NCI-H345 treated with DMSO at 0.1 percent for 48 hours (cell line): Measurements from ENCODE around the gene SLC35F4.
"Not testable (repeated sequence)": the region's sequence is repeated elsewhere in the genome, so short reads cannot be mapped to it uniquely, and the experiment has no call there.

Experiments
- DNase-seq: peaks from one replicate; lab custom pipeline; 2025; ENCODE audit not compliant: unreplicated experiment; lab: John Stamatoyannopoulos, UW

Gene SLC35F4

DNA sequence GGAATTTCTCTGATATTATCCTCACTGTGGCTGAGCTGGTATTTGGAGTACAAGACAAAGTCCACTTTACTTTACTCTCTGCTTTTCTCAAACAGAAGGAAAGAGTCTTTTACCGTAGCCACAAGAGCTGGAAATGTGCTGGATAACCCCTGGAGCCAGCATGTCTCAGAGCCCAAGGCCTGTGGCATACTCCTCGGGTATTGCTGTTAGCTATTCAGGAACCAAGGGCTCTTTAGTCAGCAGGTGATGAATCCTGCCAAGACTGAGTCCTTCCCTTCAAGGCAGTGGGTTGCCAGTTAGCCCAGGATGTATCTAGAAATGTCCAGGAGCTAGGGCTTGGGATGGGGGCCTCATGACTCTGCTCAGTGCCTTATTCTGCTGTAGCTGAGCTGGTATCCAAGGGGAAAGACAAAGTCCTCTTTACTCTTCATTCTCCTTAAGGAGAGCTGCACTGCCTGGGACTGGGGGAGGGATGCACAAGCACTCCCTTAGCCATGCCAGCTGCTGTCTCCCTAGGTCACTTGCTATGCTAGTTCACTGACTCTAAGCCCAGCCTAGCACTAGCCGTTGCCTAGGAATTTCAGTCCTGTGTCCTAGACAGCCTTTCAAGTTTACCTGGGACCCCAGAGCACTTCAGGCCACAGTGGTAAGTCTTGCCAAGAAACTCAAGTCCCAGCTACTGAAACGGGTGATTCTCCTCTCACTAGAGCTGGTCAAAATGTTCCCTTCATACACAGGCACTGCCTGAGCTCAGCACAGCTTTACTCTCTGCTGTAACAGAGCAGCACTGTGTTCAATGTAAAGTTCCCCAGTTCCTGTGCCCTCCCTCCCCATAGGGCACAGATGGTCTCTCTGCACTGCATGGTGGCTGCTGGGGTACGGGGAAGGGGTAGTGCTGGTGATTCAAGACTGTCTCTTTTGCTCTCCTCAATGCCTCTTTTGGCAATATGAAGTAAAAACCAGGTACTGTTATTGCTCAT, 136.4 kb downstream of the SLC35F4 start:
- no peak for DNase-seq

DNA sequence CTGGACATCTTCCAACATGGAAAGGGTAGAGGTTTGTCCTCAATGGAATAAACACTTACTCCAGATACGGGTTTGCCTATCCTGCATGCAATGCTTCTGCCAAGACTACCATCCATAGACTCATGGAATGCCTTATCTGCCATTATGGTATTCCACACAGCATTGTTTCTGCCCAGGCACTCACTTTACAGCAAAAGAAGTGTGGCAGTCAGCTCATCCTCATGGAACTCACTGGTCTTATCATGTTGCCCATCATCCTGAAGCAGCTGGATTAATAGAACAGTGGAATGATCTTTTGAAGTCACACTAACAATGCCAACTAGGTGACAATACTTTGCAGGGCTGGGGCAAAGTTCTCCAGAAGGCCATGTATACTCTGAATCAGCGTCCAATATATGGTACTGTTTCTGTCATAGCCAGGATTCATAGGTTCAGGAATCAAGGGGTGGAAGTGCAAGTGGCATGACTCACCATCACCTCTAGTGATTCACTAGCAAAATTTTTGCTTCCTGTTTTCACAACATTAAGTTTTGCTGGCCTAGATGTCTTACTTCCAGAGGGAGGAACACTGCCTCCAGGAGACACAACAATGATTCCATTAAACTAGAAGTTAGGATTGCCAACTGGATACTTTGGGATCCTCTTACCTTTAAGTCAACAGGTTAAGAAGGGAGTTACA, 140.4 kb downstream of the SLC35F4 start:
- DNase-seq: no peak

DNA sequence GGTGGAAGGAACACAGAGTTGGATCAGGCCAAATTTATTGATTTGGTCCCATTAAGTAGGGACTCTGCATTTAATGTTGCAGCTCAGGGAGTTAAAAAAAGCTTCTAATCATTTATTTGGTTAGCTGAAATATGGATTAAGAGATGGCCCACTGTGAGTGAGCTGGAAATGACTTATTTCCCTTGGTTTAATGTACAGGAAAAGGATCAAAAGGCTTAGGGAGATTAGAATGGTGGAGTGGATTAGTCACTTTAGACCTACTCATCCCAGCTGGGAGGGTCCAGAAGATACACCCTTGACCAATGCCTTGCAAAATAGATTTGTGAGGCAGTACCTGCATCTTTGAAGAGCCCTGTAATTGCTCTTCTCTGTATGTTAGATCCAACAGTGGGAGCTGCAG, 143.8 kb downstream of the SLC35F4 start:
- not testable (repeated sequence) for DNase-seq

DNA sequence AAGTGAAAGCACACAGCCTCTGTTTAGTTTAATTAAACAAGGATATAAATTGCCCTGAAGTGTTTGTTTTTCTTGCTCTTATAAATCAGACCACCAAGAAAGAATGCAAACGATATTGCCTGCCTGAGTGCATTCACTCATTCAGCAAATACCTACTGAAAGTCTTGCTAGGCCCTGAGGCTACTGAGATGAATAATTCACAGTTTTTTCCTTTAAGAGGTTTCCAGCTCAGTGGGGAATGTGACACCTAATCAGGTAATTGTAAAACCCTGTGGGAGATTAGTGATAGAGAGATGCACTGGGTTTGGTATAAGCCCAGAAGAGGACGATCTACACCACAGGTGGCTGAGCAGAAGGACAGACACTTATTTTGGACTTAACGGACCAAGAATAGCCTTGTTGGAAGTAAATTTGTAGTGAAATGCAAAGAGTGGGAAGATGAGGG, 151.4 kb downstream of the SLC35F4 start:
- peak; percentile 61 for DNase-seq

DNA sequence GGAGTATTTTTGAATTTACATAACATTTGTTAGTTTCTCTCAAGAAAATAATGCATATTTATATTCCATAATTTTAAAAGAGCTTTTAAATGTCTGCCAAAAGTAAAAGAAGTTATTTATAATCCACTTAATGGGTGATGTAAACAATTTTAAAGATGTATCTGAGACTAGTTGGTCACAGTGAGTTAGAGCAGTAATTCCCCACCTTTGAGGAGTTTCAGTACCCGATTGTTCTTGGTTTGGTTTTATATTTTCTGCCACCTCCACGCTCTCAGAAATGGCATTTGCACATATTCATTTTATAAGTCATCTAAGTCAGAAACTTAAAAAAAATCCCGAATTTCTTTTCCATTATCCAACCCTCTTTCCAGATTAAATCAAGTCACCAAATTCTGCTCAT, 153.2 kb downstream of the SLC35F4 start:
- DNase-seq: no peak

DNA sequence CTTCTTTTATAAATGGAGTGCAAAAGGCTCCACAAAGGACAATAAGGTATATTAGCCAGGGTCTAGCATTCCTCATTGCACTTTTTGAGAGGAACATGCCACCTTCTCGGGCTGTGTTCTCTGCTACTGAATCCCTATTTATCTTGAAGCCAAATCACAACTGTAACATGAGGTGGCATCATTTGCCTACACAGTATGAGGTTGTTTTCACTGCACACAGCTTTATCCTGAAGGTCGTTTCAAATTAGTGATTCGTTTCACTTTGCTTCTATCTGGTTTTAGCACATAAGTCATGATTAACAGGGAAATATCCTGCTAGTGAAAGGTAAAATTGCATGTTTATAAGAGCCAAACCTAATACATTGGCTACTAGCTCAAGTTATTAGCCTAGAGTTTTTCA, 153.8 kb downstream of the SLC35F4 start:
- DNase-seq: no peak

DNA sequence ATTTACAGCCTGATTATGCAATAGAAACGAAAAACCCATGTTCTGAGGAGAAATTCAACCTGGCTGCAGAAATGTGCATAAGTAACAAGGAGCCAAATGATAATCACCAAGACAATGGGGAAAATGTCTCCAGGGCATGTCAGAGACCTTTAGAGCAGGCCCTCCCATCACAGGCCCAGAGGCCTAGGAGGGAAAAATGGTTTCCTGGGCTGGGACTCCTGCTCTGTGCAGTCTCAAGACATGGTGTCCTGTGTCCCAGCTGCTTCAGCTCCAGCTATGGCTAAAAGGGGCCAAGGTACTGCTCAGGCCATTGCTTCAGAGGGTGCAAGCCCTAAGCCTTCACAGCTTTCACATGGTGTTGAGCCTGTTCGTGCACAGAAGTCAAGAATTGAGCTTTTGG, 156.0 kb downstream of the SLC35F4 start:
- DNase-seq: no peak

DNA sequence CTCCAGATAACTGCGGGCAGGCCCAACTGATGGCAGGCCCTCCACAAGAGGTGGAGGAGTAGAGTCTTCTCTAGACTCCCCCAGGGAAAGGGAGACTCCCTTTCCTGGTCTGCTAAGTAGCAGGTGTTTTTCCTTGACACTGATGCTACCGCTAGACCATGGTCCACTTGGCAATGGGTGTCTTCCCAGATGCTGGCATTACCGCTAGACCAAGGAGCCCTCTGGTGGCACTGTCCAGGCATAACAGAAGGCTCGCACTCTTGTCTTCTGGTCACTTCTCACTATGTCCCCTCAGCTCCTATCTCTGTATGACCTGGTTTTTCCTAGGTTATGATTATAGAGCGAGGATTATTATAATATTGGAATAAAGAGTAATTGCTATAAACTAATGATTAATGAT, 156.8 kb downstream of the SLC35F4 start:
- DNase-seq: not testable (repeated sequence)

DNA sequence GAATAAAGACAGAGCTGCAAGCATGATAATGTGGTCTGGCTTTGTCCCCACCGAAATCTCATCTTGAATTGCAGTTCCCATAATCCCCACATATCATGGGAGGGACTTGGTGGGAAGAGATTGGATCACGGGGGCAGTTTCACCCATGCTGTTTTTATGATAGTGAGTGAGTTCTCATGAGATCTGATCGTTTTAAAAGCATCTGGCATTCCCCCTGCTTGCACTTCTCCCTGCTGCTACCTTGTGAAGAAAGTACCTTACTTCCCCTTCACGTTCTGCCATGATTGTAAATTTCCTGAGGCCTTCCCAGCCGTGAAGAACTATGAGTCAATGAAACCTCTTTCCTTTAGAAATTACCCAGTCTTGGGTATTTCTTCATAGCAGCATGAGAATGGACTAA, 158.7 kb downstream of the SLC35F4 start:
- DNase-seq: no peak

DNA sequence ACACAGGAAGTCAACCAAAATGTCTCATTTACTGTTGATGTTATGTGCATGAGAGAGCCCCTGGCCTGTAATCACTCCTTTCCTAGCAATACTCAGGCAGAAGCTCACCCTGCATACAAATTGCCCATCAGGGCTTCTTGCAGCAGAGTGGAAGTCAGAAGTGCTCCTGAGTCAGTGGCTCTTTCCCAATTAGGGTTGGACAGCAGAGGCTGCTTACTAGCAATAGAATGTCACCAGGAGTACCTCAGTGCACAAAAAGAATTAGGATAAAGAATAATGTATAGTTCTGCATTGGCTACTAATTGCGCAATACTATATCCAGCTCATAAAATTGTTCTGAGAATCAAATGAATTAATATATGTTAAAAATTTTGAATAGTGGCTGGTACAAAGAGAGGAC, 161.1 kb downstream of the SLC35F4 start:
- no peak for DNase-seq

DNA sequence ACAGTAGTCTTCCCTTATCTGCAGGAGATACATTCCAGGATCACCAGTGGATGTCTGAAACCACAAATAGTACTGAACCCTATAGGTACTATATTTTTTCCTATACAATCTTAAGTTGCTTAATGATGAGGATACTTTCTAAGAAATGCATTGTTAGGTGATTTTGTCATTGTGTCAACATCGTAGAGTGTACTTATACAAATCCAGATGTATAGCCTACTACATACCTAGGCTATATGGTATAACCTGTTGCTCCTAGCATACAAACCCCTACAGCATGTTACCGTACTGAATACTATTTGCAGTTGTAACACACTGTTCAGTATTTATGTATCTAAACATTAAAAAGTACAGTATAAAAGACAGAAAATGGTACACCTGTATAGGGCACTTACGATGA, 165.9 kb downstream of the SLC35F4 start:
- DNase-seq: no peak

DNA sequence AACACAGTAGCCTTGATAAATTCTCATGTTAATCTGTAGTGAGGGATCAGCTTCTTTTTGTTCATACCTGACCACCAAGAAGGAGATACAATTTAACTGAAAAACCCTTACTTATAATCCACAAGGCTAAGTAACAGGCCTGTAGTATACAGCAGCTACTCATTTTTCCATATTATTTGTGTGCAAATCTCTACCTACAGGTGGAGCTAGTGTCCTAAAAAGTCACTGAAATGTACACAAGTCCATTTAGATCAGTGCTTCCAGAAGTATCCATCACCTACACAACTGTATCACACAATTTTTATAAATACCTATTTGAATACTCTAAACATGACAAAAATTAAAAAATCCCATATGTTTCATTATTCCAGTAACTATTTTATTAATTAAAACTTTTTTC, 173.2 kb downstream of the SLC35F4 start:
- no peak for DNase-seq

DNA sequence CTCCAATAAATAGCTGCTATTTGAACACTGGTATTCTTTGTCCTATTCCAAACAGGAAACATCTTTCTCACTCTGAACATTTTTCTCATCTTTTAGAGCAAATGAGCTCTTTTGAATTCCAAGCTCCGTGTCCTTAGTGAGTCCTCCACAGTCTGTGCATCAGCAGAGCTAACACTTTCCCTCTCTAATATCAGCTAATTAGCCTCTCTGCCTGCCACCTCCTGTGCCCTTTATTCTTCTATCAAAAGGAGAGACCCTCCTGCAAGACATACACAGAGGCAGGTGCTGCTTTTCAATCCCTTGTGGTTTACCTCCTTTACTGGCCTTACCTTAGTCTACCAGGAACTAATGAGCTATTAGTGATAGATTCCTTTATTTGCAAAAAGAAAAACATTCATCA, 178.5 kb downstream of the SLC35F4 start:
- DNase-seq: no peak

DNA sequence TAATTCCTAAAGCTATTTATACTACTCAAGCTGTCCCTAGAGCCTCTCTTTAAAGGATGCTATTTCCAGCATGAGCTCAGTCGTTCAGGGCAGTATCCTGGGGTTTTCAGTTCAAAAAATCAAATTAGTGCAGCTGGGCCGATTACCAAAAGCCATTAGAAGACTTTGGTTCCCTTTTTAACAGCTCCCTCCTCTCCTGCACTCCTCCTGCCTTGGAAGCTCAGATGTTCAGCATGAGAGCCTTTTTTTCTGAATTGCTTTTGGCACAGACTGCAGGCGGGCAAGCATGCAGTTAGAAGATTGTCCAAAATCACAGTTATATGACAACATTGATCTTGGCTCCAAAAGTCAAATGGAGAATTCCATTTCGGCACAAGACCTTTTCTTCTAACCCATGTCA, 179.6 kb downstream of the SLC35F4 start:
- no peak for DNase-seq

DNA sequence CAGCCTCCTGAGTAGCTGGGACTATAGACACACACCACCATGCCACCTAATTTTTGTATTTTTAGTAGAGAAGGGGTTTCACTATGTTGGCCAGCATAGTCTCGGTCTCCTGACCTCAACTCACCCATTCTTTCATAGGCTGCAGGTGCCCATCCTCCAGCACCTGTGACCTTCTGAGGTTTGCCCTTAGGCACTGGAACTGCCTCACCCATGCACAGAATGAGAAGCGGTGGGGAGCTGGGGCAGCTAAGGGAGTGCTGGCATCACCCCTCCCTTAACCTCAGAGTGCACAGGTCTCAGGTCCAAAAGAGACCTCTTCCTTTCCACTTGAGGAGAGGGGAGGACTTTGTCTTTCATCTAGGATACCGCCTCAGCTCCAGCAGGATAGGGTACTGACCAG, 194.9 kb downstream of the SLC35F4 start:
- DNase-seq: no peak

DNA sequence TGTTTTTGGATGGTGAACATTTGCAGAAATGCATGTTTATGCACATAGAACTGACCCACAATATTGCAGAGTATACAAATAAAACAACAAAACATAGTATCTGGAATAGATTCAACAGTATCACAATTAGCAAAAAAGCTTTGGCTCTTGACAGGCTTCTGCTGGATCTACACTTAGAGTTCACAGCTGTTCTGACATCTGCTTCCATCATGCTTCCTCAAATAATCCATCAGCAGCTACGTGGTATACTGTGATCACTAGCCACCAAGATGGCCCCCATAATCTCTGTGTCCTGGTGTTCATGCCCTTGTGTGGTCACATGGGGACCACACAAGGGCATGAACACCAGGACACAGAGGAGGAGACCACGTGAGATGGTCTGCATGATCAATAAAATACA, 205.7 kb downstream of the SLC35F4 start:
- DNase-seq: no peak

DNA sequence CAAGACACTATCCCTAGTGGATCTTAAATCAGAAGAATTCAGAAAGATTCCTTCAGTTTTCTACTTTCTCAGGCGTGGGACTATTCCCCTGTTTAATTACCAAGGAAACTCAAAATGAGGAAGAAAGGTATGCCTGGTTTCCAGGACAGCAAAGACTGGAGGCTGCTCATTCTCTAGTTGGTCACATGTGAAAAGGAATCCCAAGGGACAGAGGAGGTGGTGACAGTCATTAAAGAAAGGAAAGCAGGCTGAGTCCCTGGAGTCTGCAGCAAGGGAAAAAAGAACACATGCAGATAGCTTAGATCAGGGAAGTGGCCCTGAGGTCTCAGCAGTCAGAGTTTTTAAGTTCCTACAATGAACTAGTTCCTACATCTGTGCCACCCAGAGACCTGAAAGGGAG, 206.8 kb downstream of the SLC35F4 start:
- no peak for DNase-seq

DNA sequence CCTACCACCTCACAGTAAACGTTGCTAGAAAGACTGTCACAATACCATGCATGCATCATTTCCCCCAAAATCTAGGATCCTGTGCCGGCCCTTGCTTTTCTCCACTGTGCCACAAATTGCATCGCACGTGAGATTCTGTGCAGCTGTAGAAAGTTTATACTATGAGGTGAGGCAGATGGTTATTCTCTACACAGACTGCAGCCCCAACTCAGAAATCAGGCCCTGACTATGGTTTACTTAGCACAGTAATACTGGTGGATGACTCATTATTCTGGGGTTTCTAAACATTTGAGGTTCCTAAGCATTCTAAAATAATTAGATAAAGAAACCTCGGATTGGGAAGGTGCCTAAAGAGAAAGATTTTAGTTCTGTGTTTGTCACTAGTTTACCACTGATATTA, 208.4 kb downstream of the SLC35F4 start:
- no peak for DNase-seq

DNA sequence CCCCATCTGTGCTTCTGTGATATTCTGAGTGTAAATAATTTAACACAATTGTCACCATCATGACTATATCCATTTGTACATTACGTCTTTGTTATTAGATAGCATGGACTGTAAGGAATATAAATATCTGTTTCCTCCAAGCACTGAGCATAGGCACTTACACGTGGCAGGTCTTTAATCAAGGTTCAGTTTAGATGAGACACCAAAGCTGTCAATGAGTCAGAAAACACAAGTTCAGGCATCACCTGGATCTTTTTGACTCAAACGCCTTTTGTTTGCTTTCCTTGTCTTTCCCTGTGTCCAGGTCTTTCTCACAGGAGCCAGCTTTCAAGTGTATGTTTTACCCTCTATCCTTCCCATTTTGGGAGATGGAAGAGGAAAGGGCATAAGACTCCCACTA, 209.0 kb downstream of the SLC35F4 start:
- no peak for DNase-seq

DNA sequence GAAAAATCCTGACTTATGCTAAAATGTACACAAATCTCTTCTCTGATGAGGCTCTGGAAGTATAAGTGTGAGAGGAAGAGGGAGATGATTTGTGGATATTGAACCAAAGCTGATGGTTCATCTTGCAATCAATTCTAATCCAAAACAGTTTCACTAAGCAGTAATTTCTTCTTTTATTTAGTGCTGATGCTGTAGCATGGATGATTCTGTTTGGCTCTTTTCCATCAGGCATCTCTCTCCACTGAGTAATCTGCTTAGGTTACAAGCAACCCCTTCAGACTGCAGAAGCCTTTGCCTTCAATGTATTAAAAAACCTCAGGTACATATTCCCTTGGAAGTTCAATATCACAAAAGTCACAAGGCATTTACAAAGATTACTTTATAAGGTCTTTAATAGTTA, 213.1 kb downstream of the SLC35F4 start:
- no peak for DNase-seq

DNA sequence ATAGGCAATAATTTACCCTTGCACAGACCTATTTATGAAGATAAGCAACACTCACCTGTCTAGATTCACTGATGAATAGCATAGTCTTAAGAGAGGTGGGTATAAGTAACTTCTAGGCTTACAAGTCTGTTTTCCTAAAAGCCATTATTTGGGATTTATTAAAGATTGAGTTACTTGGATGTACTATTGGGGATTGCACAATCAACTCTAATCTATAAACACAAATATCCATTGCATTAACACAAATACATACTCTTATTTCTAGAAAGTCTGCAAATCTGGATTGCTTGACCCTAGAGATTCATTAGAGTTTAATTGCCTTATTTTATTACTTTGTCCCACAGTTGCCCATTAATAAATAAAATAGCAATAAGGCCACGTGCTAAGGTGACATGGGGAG, 224.1 kb downstream of the SLC35F4 start:
- no peak for DNase-seq

DNA sequence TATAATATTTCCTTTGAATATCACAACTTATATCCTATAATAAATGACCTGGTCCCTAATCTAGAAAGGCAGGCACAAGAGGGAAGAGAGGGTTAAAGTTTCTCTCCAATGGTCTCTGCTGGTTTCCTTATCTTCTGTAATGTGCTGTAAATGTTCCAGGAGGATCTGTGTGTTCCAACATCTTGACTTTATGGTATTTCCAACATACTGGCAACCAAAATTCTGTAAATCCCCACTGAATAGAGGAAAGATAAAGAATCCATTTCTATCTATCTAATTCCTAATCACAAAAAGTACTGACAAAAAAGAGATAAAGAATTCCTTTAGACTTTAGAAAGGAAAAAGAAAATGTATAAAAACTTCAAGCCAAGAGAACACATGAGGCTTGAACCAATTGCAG, 225.9 kb downstream of the SLC35F4 start:
- no peak for DNase-seq
